ENCODE measurements around the gene HOXB7. TPM values are rescaled to one million over a fixed set of nuclear protein-coding genes. Genes with fewer than 3 reads are reported as not detected.

The HOXB7 gene
- total and polyA plus RNA-seq, 2 of the 13 experiments (the other 11 are each of a cell fraction or from before 2014, with no cell fraction given): 0.04 TPM; not detected in 1

DNA sequence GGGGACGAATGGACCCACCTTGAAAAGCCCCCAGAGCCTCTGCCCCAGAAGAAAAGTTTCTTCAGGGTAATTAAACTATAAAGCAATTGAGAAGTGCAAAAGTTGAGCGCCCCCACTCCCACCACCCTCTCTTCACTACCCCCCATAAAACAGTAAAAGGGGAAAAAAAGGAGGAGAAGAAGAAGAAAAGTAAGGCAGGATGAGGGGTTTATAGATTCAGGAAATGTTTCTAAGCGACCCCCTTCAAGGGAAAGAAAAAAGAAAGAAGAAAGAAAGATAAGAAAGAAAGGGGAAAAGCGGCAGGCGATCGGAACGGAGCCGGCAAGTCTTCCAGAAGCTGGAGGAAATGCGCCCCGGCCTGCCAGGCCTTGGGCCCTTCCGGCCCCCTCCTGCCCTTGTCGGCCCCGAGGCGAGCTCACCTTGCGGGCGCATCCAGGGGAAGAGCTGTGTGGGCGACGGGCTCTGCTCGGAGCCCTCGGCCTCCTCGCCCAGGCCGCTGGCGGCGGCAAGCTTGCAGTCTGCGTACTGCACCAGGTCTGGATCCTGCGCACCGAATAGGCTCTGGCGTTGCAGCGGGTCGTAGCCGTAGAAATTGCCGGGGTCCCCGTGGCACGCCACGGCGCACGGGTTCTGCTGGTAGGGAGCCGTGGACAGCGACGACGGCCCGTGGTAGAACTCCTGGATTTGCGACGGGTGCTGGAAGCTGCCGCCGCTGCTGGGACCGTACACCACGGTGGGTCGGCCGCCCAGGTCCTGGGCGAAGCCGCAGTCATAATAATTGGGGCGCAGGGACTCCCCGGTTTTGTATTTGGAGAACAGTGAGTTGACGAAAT, 3.3 kb upstream of the HOXB7 start:
- Histone ChIP-seq H3K4me1 (ENCODE audit: insufficient read depth, low read length) (peaks cover 23% of the 10 kb centered on the region), H4K20me1 (ENCODE audit: insufficient read depth, low read length) (peaks cover 6% of the 10 kb centered on the region; the same call in 1 of the 2 replicates), H3K36me3 (replicated peaks in 1 of 2; ENCODE audit: control insufficient read depth in 1 of 2, insufficient read depth in 2 of 2, low read length in 2 of 2) (no peaks in the 10 kb centered on the region), H3K27me3 (ENCODE audit: control insufficient read depth in 1 of 2, insufficient read depth in 2 of 2, low read length in 2 of 2) (peaks cover 33 to 97% of the 10 kb centered on the region in 2 experiments), H3K79me2 (ENCODE audit: insufficient read depth, low read length) (no peaks in the 10 kb centered on the region), H3K27ac (ENCODE audit: extremely low read length, insufficient read depth, low read length) (no peak overlapping the region), H3K9me3 (ENCODE audit: low read length) (no peaks in the 10 kb centered on the region), H3K9ac (ENCODE audit: insufficient read depth, low read depth, low read length) (no peak overlapping the region), H2AFZ (ENCODE audit: low read length) (no peak overlapping the region), H3K4me3 (replicated peaks in 1 of 3; ENCODE audit: insufficient read depth in 1 of 3, low read depth in 2 of 3, low read length in 3 of 3) (no peak overlapping the region), H3K4me2 (ENCODE audit: low read depth, low read length) (no peak overlapping the region)
- WGBS (ENCODE audit: low lambda C conversion rate): 28% methylated on average over 45 of the region's 55 CpGs
- DNase-seq (ENCODE audit: low spot score): no peak
- in situ Hi-C loops (cut with HindIII; ENCODE audit: extremely low pct_ligation_motif_present, low pct_unique_long_range_greater_than_20kb): loop anchor here (5.0 kb wide), 1 partner anchor 587 kb away; no protein-coding TSS in a partner anchor
- no peak for FAIRE-seq
- POLR2A ChIA-PET: no interaction called here
- intact Hi-C loops (cut with micrococcal nuclease; ENCODE audit: unreplicated experiment): loop anchor here (2.0 kb wide), 1 partner anchor 461 kb away; no protein-coding TSS in a partner anchor
- CTCF ChIA-PET (ENCODE audit: low intra/inter-chr PET ratio, low total read pairs): no interaction called here
- no peak for ATAC-seq
- no peak for TF ChIP-seq TEAD3 (CRISPR knock-in tag; optimal IDR thresholded peaks at IDR 0.05; ENCODE audit: borderline replicate concordance)
- TF ChIP-seq HNRNPLL (IDR thresholded peaks at IDR 0.05; ENCODE audit: low read depth, low read length, poor library complexity, severe bottlenecking): peak; percentile 36
- TF ChIP-seq ZNF768 (CRISPR knock-in tag; IDR thresholded peaks at IDR 0.05): peak; percentile 35; the same call in 1 of the 2 replicates
- peak; percentile 62; the same call in 1 of the 2 replicates for TF ChIP-seq MTF2 (CRISPR knock-in tag; IDR thresholded peaks at IDR 0.05; ENCODE audit: borderline replicate concordance)
- TF ChIP-seq NFKBIZ (CRISPR knock-in tag; IDR thresholded peaks at IDR 0.05): no peak
- peak; percentile 99 for TF ChIP-seq EZH2 (conservative IDR thresholded peaks at IDR 0.05; ENCODE audit: low read depth, low read length)
- no TSS peak for BruUV-seq (replicated peaks)

Data from HepG2 (cell line).